Measurements from ENCODE around the gene IGSF9B. TPM values are rescaled to one million over a fixed set of nuclear protein-coding genes. Genes with fewer than 3 reads are reported as not detected.

IGSF9B gene
- polyA plus RNA-seq, 1 donor, result 15.4 TPM

DNA sequence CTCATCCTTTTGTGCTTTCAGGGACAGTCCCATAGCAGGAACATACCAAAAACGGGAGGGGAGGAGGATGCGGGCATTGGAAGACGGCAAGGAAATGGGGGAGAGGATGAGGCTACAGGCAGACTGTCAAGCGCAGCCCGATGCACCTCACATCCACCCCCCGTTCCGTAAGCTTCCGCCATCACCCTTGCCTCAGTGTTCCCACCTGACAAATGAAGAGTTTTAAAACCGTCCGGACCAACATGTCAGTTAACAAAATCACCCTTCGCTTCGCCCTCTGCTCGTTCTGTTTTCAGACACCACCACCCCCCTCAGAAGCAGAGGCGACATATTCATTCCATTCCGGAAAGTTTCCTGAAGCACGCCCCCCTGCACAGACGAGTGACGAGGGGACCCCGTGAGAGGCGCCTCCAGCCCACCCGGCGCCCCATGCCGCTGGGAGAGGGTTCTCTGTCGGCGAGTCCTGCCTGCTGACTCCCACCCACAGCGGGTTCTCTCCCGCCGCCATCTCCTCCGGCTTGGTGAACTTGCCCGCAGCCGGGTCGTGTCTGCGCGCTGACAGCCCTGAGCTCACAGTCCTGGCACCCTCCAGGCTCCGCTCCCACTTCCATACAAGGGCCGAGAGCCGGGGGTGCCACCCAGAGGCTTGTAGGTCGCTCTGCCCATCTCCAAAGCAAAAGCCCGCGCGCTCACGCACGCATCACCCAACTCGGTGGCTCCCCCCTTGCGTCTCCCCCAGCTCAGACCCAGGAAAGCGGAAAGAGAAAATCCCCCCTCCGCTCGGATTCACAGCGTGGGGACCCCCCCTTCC lies 1.5 kb downstream of the IGSF9B start:
- no peak for DNase-seq

DNA sequence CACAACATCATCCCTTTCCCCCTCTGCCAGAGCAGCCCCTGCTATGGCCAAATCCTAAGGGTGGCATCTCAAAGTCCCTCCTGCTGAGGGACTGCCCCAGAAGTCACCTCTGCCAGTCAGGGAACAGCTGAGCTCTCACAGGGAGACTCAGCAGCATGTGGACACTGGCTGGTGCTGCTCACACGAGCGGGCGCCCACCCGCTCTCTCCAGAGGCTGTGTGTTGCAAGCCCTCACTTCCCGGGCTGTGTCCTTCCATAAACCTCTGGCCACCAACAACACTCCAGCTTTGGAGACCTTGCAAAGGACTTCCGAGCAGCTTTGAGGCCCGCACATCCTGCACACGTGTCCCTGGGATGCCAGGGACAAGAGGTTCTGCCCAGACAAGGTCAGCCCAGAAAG lies 2.8 kb downstream of the IGSF9B start:
- no peak for DNase-seq

DNA sequence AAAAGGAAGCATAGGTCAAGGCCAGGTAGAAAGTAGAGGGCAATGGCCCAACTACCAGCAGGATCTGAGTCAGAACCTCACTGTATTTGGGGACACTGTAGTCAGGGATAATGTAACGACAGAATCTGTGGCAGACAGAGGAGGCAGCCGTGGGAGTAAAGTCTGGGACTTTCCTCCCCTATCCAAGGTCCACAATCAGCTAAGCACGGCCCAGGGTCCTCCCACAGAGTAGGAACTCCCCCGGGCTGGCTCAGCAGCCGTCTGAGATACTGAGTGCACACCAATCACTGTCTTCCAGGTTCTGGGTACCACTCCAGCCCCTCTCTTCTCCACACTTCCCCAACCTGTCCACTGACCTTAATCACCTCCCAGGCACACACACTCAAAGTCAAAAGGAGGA lies 3.2 kb downstream of the IGSF9B start:
- DNase-seq, result no peak

DNA sequence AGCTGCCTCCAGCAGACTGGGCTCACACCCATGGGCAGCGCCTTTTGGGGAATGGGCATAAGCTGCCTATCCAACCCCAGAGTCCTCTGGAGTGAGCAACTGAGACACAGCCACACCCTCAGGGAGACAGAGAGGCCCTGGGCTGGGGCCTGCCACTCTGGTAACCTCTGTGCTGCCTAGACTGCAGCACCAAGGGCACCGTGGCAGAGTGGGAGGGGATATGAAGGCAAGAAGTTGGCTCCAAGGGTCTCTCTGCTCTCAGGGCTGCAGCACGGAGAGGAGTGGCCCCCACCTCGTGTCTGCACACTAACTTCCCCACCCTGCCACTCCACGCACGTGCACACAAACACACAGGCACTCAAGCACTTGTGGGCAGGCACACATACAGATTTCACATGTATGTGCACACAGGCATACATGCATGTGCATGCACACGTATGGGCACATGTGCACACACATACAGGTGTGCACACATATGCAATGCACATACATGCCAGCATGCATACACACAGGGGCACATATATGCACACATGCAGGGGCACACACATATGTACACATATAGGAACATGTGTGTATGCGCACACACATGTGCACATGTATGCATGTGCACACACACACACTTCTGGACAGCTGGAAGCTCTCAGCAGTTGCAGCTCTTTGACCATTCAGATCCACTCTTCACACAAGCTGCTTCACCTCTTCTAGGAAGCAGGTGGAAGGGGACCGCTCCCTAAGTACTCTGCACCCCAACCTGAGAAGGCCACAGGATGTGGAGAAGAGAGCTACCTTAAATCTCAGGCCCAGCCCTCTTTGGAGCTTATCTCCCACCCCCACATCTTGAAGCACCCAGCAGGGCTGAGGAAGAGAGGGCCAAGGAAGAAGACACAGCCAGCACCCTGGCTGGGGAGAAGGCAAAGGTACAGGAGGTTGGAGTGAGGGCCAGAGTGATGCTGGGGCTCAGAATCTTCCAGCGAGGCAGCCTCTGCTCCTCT lies 4.3 kb downstream of the IGSF9B start:
- DNase-seq, result no peak

DNA sequence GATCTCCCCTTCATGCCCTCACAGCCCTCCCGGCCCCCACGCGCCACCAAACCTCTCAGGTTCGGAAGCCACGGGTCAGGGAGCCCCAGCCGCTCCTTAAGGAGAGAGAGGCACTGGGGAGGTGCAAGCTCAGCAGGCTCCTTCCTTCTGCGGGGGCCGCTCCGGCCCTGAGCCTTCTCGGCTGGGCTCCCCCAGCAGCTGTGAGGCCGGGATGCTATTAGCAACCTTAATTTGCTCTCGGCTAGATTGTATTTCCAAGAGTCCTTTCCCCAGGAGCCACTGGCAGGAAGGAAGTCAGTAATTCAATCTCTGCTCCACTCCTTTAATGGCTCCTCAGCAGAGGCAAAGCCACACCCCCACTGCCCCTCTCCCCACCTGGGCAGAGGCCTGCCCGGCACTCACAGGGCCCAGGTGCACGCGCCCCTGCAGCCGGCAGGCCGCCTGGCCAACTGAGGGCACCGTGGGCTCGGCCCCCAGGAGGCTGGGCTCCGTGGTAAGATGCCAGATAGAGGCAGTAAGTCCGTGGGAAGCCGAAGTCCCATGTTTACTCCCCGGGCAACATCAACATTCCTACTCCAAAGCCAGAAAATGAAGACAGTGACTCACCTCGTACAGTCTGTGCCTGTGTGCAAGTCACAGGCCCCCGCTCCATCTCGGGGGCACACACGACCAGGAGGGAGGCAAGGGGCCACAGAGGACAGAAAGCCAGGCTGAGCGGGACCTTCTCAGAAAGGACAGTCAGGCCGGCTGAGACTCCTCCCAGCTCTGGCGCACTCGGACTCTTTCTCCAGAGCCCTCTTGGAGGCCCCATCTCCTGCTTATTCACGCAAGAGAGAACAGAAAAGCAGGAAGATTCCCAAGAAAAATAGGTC lies 5.2 kb downstream of the IGSF9B start:
- no peak for DNase-seq

DNA sequence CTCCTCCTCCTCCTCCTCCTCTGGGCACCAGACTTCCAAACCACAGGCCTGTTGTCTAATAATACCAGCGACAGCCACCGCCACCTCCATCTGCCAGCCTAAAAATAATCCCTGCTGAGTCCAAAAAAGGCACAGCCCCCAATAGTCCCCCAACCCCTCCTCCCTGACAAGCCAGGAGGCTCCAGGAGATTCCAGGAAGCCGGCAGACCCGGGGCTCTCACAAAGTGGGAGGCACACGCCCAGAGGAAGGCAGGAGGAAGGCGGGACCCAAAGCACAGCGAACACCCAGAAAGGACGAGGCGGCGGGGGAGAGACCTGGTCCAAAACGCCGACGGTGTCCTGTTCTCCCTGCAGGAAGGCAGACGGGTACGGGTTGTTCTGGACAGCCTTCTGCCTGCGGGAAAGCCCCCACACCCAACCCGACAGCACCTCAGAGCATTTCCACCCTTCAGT lies 5.9 kb downstream of the IGSF9B start:
- no peak for DNase-seq

DNA sequence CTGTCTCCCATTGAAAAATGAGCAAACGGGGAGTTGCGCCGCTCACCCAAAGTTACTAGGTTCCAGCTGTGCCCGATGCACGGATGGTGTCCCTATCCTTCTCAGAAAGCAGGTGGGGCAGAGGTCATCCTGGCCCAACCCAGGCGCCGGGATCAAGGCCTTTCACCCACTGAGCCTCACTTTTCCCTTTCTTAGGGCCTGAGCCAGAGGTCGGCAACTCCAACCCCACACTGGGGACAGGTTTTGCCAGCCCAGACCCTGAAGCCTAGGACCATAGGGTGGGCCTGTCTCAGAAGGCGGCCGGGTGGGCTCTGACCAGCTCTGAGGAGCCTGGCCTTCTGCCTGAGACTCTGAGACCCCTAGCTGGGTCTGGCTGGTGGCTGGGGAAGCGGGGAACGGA lies 6.3 kb downstream of the IGSF9B start:
- no peak for DNase-seq

DNA sequence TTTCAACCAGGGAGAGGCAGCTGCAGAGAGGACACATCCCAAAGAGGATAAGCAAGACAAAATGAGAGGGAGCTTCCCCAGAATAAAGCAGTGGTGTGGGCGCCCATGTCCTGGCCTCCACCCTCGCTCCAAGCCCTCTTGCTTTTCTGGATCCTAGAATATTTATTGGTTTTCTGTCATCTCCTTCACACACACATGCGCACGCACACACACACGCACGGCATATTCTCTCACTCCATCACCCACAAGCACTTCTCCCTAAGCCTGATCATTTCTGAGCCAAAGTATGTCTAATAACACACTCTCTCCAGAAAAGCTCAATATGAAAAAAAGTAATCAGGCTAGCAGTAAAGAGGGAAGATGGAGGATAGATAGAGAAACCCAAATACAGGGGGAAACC lies 7.6 kb downstream of the IGSF9B start:
- no peak for DNase-seq

DNA sequence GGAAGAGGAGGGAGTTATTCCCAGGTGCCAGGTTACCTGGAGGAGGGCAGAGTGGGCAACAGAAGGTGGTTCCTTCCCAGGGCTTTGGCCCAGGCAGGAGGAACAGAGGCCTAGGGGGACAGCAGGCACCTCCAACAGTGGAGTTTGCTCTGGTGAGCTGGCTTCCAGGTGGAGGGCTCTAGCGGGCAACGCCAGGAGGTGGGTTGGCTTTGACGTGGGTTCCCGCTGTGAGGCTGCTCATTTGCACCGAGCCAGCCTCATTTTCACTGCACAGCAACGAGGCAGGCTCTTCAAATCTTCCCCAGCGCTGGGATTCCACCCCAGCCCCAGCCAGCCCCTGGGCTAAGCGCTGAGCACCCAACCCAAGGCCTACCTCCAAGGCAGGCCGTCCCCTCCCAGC lies 8.1 kb downstream of the IGSF9B start:
- no peak for DNase-seq

DNA sequence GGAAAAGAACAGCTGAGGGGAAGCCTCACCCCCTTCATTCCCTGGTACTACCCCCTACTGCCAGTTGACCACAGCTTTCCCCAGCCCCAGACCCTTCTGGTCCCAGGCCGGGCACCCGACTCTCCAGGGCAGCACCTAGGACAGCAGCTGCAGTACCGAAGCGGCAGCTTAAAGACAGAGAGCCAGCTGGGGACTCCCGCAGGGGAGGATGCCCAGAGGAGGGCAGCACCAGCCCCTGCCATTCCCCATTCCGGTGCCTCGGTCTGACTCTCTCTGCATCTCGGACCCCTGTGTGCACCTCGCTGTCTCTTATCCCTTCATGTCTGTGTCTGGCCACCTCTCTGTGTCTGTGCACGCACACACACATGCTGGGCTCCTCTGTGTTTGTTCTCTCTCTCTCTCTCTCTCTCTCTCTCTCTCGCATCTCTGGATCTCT lies 9.4 kb downstream of the IGSF9B start:
- no peak for DNase-seq

DNA sequence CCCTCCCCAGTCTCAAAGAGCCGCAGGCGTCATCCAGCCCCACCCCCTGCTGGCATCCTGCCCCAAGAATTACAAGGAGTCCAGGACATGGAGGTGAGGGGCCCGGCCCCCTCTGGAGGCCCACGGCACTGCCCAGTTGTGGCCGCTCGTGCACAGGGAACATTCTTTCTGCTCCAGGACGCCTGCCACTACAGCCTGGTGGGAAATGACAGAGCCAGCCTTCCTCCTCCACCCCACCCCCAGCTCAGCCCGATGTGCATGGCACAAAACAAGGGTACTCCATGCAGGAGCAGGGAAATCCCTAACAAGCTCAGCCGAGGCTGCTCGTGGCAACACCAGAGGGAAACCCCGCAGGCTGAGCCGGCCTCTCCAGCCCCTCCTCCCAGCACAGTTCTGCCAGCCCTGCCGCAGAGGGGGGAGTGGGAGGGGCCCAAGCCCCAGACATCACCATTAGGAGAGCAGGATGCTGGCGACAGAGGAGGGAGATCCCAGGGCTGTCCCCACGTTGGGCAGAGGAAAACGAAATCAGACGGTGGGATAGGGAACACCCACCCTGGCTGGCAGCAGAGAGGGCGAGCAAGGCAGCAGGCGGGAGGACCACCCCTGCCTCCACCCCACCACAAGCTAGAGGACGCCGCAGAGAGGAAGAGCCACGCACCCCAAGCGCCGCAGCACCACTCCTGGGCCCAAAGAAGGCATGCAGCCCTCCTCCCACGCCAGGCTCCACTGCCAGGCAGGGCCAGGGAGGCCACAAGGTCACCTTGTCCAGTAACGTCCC lies 10.0 kb downstream of the IGSF9B start:
- no peak for DNase-seq

DNA sequence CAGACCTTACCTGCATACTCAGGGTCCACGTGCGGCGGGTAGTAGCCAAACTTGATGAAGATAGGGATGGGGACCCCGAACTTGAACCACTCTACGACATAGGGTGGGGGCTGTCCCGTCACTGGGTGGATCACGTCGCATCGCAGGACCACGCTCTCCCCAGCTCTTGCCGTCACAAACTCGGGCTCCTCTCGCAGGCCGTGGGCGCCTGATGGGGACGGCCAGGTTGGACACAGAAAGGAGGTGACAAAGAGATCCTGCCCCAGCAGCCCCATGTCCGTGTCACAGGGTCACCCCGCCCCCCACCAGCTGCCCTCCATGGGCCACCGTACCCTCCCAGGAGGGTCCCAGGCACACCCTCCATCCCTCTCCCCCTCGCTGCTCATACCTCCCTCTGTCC lies 10.7 kb downstream of the IGSF9B start:
- no peak for DNase-seq

DNA sequence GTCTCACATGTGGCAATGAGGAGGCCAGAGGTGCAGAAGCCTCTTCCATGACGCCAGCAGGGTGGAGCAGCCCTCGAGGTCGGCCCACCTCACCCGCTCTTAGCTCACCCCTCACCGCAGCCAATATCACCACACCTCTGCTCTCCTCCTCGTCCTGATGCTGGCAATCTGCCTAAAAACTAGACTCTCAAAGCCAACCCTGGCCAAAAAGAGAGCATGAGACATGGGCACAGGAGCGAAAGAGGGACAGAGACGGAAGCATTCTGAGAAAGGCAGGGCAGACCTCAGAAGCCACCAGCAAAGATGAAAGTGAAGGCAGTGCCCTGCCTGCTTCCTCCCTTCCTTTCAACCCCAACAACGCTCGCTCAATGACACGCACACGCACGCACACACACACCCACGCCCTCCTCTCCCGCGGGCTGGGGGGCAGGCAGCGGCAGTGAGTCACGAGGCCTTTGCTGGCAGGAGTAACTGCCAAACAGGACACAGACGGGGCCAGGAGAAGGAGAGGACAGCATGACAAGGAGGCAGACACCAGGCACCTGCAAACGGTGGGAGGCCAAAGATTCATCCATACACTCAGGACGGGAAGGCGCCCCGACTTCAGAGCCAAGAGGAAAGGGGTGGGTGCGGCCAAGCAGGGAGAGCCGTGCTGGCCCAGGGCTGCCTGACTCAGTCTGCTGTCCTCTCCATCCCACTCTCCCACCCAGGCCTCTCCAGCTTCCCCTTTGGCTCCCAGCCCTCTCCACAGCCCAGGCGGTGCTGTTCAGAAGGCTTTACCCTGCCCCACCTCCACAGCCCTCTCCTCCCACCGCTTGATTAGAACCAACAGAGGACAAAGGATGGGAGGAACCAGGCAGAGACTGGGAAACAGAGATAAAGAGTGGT lies 11.4 kb downstream of the IGSF9B start:
- DNase-seq, result no peak

DNA sequence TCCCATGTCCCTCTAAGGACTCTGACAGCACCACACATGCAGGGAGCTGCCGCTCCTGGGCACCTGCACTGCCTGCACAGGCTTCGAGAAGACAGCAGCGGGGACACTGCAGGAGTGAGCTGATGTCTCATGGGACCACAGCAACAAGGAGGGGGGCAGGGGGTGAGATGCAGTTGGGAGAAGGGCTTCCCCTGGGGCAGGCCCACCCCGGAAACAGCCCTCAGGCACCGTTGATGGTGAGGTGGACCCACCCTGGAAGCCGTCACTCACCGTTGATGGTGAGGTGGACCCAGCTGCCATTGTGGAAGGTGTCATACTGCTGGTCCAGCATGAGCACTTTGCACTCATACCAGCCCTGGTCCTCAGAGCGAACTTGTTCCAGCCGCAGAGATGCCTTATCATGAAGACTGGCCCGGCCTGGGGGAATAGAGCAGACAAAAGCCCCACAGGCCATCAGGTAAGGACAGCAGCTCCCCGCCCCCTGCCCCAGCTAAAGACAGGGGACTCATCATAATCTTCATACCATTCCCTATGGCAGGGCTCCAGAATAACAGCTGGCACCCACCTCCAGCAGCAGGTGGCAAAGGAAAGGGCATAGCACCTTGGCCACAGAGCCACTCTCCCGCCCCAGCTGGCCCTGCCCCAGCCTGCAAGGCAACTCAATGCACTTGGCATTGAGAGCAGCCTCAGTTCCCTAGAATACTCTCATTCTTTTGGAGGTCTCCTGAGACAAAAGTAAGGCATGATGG lies 12.6 kb downstream of the IGSF9B start:
- DNase-seq, result no peak

DNA sequence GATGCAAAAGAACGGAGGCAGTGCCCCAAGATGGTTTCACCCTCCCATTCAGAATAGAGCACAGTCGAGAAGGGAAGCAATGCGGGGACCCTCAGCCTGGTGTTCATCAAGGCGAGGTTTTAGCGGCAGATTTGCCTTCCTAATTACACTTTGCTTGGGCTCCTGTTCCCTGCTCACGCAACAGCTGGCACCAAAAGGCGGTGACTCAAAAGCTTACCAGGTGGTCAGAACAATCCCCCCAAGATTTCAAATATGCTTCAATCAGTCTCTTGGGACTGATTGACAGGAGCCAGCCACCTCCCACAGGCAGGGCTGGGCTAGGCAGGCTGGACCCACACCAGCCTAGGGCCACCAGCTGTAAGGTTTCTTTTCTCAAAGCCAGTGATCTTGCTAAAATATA lies 14.2 kb downstream of the IGSF9B start:
- no peak for DNase-seq

DNA sequence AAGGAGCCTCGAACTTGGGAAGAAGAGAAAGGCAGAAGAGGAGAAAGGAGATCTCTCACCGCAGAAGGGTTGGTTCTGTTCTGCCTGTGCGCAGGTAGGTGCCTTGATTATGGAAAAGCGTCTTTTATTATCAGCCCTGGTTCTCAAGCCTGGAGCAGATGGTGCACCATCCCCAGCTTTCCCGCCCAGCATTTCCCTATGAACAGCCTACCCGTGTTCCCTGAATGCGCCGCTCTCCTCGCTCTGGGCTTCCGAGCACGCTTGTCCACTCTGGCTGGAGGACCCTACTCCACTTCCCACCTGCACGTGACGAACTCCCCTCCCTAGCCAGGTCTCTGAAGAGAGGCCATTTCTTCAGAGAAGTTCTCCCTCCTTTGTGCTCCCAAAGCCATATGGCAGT lies 15.2 kb downstream of the IGSF9B start:
- DNase-seq, result no peak

DNA sequence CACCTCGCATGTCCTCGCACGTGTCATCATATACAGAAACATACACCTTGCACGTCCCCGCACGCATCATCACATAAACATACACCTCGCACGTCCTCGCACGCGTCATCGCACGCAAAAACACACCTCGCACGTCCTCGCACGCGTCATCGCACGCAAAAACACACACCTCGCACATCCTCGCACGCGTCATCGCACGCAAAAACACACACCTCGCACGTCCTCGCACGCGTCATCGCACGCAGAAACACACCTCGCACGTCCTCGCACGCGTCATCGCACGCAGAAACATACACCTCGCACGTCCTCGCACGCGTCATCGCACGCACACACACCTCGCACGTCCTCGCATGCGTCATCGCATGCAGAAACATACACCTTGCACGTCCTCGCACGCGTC lies 16.7 kb downstream of the IGSF9B start:
- DNase-seq, result no peak

DNA sequence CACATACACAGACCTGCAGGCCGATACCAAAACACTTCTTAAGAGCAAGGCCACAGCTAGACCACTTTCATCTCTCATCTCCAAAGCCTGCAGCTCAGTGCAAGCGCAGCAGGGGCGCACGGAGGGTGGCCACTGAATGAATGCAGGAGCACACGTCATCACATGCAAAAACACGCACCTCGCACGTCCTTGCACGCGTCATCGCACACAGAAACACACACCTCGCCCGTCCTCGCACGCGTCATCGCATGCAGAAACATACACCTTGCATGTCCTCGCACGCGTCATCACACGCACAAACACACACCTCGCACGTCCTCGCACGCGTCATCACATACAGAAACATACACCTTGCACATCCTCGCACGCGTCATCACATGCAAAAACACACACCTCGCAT lies 17.2 kb downstream of the IGSF9B start:
- DNase-seq, result no peak

DNA sequence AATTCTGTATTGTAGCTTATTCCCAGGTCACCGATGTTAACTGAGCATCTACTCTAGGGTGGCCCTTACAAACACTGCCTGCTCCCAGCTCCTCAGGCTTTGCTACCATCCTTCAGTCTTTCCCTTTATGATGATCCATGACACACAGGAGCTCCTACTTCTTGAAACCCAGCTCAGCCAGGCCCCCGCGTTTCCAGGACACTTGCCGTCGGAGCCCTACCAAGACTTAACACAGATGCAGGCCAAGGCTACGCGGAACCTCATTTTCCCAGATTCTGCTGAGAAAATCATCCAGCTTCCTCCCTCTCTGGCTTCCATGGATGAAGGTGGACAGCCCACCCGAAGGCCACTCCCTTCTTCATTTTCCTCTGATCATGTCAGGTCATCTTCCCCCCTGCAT lies 18.6 kb downstream of the IGSF9B start:
- no peak for DNase-seq

DNA sequence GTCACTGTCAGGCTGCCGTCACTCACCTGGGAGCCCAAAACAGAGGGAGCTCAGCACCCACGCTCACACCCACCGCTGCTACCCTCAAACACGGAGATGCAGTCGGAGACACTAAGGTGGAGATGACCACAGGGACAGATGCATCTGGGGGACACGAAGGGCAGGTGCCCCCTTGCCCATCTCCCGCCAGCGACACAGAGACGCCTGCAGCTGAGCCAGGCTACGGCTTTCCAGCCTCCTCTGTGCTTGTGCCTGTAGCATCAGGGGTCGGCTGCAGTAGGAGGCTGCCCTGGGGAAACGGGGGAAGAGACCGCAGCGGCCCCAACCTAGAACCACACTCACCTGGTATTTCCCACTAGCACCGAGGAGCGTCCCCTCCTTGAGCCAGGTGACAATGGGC lies 19.3 kb downstream of the IGSF9B start:
- DNase-seq, result no peak

Data from hindlimb muscle (tissue), 1 donor.